ENCODE results near the gene INF2. TPM values are rescaled to one million over a fixed set of nuclear protein-coding genes. Genes with fewer than 3 reads are reported as not detected.

Gene INF2
- total and polyA plus RNA-seq, 2 experiments from 2014 or later = 36.7 to 75.5 TPM

DNA sequence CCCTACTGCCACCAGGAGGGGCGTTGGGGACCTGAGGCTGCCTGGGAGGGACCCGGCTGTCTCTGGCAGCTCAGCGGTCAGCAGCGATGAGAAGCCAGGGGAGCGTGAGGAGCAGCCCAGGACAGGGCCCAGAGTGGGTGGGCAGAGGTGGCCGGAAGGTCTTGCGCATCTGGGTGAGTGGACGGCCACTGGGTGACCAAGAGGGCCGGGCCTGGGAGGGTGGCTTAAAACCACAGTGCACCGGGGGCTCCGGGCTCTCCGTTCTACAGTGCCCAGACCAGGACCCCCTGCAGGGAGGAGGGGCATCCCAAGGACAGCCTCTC lies 10.0 kb downstream of the INF2 start:
- Mint-ChIP-seq H3K27ac (no peak overlapping the region; the same call in 1 of the 2 replicates), H3K36me3 (ENCODE audit: low read depth) (peaks cover 22% of the 10 kb centered on the region), H3K27me3 (ENCODE audit: insufficient read depth, low read depth, poor library complexity) (peaks cover 7% of the 10 kb centered on the region), H3K9me3 (peaks cover 9% of the 10 kb centered on the region), H3K4me3 (no peak overlapping the region), H3K4me1 (peaks cover 28% of the 10 kb centered on the region)
- ATAC-seq (no peak), DNase-seq (ENCODE audit: low spot score) (no peak)
- Histone ChIP-seq H3K27ac (ENCODE audit: low read depth) (no peak overlapping the region), H3K79me2 (replicated peaks; ENCODE audit: insufficient read depth) (peaks cover 1% of the 10 kb centered on the region; the same call in 1 of the 2 replicates), H3F3A (replicated peaks; ENCODE audit: low read depth) (0 out of 2 replicates have a peak, but pooled peaks cover 2% of the 10 kb centered on the region), H3K4me3 (no peak overlapping the region), H4K20me1 (replicated peaks; ENCODE audit: insufficient read depth) (peaks cover 3% of the 10 kb centered on the region; the same call in 1 of the 2 replicates), H3K27me3 (ENCODE audit: insufficient read depth) (no peaks in the 10 kb centered on the region), H3K9me2 (ENCODE audit: insufficient read depth) (no peaks in the 10 kb centered on the region), H3K4me1 (ENCODE audit: insufficient read depth) (peaks cover 19% of the 10 kb centered on the region), H2AFZ (no peak overlapping the region), H3K4me2 (no peak overlapping the region), H3K36me3 (ENCODE audit: insufficient read depth) (peaks cover 8% of the 10 kb centered on the region; the same call in 1 of the 2 replicates)
- no peak for TF ChIP-seq STAT1 (IDR thresholded peaks at IDR 0.05; ENCODE audit: unreplicated experiment)
- no peak for TF ChIP-seq CTCF (conservative IDR thresholded peaks at IDR 0.05; ENCODE audit: low read depth in 2 of 2)
- no peak for TF ChIP-seq REST (IDR thresholded peaks at IDR 0.05; ENCODE audit: unreplicated experiment)
- no peak for TF ChIP-seq CREB1 (CRISPR knock-in tag; IDR thresholded peaks at IDR 0.05; ENCODE audit: low read depth)
- no peak for TF ChIP-seq ETS1 (IDR thresholded peaks at IDR 0.05)
- TF ChIP-seq JUNB (IDR thresholded peaks at IDR 0.05; ENCODE audit: unreplicated experiment) = no peak
- TF ChIP-seq, protein P1, sequence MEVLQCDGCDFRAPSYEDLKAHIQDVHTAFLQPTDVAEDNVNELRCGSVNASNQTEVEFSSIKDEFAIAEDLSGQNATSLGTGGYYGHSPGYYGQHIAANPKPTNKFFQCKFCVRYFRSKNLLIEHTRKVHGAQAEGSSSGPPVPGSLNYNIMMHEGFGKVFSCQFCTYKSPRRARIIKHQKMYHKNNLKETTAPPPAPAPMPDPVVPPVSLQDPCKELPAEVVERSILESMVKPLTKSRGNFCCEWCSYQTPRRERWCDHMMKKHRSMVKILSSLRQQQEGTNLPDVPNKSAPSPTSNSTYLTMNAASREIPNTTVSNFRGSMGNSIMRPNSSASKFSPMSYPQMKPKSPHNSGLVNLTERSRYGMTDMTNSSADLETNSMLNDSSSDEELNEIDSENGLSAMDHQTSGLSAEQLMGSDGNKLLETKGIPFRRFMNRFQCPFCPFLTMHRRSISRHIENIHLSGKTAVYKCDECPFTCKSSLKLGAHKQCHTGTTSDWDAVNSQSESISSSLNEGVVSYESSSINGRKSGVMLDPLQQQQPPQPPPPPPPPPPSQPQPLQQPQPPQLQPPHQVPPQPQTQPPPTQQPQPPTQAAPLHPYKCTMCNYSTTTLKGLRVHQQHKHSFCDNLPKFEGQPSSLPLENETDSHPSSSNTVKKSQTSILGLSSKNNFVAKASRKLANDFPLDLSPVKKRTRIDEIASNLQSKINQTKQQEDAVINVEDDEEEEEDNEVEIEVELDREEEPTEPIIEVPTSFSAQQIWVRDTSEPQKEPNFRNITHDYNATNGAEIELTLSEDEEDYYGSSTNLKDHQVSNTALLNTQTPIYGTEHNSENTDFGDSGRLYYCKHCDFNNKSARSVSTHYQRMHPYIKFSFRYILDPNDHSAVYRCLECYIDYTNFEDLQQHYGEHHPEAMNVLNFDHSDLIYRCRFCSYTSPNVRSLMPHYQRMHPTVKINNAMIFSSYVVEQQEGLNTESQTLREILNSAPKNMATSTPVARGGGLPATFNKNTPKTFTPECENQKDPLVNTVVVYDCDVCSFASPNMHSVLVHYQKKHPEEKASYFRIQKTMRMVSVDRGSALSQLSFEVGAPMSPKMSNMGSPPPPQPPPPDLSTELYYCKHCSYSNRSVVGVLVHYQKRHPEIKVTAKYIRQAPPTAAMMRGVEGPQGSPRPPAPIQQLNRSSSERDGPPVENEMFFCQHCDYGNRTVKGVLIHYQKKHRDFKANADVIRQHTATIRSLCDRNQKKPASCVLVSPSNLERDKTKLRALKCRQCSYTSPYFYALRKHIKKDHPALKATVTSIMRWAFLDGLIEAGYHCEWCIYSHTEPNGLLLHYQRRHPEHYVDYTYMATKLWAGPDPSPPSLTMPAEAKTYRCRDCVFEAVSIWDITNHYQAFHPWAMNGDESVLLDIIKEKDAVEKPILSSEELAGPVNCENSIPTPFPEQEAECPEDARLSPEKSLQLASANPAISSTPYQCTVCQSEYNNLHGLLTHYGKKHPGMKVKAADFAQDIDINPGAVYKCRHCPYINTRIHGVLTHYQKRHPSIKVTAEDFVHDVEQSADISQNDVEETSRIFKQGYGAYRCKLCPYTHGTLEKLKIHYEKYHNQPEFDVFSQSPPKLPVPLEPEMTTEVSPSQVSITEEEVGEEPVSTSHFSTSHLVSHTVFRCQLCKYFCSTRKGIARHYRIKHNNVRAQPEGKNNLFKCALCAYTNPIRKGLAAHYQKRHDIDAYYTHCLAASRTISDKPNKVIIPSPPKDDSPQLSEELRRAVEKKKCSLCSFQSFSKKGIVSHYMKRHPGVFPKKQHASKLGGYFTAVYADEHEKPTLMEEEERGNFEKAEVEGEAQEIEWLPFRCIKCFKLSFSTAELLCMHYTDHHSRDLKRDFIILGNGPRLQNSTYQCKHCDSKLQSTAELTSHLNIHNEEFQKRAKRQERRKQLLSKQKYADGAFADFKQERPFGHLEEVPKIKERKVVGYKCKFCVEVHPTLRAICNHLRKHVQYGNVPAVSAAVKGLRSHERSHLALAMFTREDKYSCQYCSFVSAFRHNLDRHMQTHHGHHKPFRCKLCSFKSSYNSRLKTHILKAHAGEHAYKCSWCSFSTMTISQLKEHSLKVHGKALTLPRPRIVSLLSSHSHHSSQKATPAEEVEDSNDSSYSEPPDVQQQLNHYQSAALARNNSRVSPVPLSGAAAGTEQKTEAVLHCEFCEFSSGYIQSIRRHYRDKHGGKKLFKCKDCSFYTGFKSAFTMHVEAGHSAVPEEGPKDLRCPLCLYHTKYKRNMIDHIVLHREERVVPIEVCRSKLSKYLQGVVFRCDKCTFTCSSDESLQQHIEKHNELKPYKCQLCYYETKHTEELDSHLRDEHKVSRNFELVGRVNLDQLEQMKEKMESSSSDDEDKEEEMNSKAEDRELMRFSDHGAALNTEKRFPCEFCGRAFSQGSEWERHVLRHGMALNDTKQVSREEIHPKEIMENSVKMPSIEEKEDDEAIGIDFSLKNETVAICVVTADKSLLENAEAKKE (CRISPR knock-in tag; IDR thresholded peaks at IDR 0.05) = no peak
- TF ChIP-seq ZNF114 (CRISPR knock-in tag; IDR thresholded peaks at IDR 0.05) = no peak
